ENCODE data around the gene WARS2.
"Not testable (repeated sequence)": the region's sequence is repeated elsewhere in the genome, so short reads cannot be mapped to it uniquely, and the experiment has no call there.

The WARS2 gene

DNA sequence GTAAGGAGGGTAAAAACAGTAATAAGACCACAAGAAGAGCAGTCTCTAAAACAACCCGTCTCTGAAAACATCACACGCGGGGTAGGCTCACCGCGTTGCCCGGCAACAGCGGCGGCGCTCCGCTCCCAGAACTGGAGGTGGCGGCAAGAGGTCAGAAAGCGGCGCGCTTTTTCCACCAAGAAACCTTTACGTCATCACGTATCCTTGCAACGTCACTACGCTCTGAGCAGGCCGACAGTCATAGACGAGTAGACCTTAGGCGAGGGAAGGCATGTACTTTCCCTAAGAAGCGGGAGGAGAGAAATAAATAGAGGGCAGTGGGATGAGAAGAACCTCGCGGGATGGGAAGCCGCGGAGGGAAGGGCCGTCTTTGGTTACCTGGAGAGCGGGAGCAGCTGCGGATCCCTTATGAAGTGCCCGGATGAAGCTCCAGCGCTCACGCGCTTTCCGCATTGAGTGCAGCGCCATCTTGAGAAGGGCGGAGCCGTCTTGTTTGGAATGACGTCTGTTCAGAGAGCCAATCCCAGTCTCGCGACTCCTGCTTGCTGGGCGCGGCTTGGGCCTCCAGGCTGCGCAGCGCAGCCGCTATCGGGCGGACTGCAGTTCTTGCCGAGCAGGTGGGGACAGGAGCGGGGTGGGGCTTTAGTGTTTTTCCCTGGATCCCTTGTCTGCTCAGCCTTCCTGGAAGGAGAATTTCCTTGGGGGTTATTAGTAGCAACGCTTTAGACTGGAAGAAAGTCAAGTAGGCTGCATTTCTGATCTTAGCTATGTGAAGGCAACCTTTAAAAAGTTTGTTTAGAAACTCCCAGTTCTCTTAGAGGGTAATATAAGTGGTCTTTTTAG, at the start of gene WARS2:
TSS of gene WARS2 (minus strand) at position 477 of the 843 bp plus-strand sequence. CDS start at position 468, 9 bp downstream.
- DNase-seq, result peak; percentile 92

DNA sequence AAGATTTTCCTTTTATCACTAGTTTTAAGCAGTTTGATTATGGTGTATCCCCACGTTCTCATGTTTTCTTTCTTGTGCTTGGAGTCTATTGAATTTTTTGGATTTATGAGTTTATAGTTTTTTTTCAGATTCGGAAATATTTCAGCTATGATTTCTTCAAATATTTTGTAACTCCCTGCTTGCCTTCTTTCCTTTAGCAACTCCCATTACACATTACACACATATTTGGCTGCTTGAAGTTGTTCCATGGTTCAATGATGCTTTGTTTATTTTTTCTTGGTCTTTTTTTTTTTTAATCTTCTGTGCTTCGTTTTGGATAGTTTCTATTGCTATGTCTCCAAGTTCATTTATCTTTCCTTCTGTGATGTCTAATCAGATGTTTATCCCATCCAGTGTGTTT, 48.5 kb upstream of the WARS2 start:
- DNase-seq, result no peak

DNA sequence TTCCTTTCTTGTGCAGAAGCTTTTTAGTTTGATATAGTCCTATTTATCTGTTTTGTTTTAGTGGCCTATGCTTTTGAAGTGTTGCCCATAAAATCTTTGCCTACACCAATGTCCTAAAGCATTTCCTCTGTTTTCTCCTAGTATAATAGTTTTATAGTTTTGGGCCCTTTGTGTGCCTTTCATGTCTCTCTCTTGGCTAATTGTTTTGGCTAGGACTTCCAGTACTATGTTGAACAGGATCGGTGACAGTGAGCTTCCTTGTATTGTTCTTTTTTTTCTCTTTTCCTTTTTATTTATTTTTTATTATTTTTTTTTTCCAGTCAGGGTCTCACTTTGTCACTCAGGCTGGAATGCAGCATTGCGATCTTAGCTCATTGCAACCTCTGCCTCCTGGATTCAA, 47.0 kb upstream of the WARS2 start:
- DNase-seq, result no peak

DNA sequence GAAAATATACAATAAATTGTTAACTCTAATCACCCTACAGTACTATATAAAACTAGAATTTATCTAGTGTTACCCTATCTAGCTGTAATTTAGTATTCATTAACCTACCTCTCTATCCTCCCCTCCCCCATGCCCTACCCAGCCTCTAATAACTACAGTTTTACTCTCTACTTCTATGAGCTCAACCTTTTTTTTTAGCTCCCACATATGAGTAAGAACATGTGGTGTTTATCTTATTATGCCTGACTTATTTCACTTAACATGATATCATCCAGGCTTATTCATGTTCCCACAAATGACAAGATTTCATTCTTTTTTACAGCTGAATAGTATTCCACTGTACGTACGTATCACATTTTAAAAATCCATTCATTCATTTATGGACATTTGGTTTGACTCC, 46.0 kb upstream of the WARS2 start:
- no peak for DNase-seq

DNA sequence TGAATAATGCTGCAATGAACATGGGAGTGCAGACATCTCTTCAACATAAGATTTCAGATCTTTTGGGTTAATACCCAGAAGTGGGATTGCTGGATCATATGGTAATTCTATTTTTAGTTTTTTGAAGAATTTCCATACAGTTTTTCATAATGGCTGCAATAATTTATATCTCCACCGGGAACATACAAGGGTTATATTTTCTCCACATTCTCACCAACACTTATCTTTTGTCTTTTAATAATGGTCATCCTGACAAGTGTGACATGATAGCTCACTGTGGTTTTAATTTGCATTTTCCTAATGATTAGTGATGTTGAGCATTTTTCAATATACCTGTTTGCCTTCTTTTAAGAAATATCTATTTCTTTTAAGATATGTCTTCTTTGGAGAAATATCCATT, 44.5 kb upstream of the WARS2 start:
- DNase-seq, result no peak

DNA sequence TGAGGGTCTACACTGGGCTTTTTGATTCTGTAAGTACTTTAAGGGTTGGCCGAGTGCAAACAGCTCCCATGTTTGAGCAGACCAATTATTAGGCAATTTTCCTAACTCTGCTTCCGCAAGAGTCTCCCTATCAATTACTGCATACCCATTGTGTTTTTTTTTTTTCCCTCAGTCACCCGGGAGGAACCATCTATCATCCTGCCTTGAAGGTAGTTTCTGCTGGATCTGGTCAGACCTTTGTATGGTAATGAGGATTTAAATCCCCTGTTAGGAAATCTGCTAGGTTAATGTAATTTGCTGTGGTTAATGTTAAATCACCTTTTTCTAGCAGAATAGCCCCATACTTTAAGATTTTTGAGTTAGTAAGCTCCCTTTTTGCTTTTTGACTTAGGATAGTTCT, 40.8 kb upstream of the WARS2 start:
- no peak for DNase-seq

DNA sequence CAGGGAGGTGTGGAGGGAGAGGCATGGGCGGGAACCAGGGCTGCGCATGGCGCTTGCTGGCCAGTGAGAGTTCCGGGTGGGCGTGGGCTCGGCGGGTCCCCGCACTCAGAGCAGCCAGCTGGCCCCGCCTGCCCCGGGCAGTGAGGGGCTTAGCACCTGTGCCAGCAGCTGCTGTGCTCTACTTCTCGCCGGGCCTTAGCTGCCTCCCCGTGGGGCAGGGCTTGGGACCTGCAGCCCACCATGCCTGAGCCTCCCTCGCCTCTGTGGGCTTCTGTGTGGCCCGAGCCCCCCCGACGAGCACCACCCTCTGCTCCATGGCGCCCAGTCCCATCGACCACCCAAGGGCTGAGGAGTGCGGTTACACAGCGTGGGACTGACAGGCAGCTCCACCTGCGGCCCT, 38.6 kb upstream of the WARS2 start:
- no peak for DNase-seq

DNA sequence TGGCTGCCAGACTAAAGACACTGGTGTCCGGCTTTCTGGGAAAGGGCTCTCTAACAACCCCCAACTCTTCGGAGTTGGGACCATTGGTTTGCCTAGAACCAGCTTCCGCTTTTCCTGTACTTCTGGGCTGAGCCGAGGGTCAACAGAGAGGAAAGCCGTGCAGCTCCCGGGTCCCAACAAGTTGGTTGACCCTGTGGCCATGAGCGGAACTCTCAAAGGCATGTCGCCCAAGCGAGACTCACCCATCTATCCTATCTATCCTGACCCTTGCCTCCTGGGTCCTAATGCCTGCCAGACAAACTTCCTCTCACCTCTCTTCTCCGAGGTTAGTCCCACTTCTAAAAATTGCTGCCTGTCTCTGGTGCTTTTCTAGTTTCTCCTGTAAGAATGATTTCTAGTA, 32.5 kb upstream of the WARS2 start:
- not testable (repeated sequence) for DNase-seq

DNA sequence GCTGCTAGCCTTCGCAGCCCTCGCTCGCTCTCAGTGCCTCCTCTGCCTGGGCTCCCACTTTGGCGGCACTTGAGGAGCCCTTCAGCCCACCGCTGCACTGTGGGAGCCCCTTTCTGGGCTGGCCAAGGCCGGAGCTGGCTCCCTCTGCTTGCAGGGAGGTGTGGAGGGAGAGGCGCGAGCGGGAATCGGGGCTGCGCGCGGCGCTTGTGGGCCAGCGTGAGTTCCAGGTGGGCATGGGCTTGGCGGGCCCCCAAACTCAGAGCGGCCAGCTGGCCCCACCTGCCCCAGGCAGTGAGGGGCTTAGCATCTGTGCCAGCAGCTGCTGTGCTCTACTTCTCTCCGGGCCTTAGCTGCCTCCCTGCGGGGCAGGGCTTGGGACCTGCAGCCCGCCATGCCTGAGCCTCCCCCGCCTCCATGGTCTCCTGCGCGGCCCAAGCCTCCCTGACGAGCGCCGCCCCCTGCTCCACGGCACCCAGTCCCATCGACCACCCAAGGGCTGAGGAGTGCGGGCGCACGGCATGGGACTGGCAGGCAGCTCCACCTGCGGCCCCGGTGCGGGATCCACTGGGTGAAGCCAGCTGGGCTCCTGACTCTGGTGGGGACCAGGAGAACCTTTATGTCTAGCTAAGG, 31.0 kb upstream of the WARS2 start:
- not testable (repeated sequence) for DNase-seq

DNA sequence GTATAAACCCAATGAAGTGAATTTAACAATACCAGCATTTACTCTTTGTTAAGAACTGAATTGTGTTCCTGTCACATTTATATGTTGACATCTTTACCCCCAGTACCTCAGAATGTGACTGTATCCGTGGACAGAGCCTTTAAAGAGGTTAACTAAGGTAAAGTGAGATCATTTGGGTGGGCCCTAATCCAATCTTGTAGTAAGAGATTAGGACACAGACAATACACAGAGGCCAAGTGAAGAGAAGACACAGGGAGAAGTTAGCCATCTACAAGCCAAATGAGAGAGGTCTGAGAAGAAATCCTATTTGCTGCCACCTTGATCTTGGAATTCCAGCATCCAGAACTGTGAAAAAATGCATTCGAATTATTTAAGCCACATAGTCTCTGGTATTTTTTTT, 22.9 kb upstream of the WARS2 start:
- no peak for DNase-seq

DNA sequence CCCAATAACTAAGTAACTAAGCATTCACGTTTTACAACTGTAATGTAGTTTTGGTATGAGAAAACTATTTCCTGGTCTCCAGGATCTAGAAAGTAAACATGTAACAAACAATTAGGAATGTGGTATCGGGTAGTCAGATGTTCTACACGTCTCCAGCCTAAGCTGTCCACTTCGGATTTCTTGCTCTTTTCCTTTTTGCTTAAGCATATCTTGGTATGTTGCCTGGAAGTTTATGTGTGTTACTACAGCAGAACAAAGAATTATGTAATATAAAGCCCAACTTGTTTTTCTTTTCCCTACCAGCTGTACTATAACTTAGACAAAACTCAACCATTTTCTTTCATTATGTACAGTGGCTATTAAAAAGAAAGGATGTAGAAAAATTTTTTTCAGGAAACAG, 20.4 kb upstream of the WARS2 start:
- no peak for DNase-seq

DNA sequence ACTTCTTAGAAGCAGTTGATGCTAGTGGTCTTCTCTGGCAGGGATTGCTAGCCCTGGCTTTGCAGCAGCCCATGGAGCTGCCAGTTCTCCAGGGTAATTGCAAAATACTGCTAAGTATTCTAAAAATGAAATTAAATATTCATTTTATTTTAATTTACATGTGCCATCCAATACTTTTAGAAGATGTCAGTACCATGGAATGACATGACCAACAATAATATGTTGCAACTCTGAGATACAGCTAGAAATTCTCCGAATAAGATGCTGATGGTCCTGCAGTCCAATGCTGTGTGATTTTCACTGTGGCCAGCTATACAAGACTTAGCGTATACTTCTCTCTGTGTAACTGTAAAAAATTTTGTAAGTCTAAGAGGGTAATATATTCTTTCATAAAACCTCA, 20.0 kb upstream of the WARS2 start:
- no peak for DNase-seq

DNA sequence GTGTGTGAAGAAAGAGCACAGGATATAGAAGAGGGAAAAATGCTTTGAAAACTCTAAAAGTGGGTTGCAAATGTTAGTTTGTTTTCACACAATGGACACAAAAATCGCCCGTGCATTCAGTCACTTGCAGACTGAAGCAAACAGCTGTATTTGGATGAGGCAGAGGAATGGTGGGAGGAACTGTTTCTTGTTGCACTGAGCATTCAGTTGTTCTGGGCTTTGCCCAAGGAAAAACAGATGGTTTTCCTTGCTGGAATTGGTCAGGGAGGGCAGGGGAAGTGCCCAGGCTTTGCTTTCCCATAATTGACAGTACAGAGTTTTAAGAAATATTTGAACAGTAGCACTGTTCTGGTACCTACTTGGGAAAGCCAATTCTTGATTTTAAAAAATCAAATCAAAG, 19.5 kb upstream of the WARS2 start:
- DNase-seq, result no peak

DNA sequence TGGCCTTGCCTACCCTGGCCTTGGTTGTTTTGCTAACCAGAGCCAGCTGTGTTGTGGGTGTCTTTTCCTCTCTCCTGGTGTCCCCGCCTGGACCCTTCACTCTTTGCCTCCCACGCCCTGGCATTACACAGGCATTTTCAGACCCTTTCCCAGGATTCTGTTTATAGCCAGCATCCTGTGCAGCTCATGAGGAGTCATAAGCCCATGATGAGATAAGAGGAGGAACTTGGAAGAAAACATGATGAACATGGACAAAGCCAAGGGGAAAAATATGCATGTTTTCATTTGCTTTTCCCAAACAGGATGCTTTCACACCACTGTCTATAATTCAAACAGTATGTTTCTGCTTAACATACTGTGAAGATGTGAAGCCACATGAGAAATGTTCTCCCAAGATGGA, 18.7 kb upstream of the WARS2 start:
- DNase-seq, result no peak

DNA sequence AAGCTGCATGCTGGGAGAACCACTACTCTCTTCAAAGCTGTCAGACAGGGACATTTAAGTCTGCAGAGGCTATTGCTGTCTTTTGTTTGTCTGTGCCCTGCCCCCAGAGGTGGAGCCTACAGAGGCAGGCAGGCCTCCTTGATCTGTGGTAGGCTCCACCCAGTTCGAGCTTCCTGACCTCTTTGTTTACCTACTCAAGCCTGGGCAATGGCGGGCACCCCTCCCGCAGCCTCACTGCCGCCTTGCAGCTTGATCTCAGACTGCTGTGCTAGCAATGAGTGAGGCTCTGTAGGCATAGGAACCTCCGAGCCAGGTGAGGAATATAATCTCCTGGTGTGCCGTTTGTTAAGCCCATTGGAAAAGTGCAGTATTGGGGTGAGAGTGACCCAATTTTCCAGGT, 16.3 kb upstream of the WARS2 start:
- DNase-seq, result not testable (repeated sequence)

DNA sequence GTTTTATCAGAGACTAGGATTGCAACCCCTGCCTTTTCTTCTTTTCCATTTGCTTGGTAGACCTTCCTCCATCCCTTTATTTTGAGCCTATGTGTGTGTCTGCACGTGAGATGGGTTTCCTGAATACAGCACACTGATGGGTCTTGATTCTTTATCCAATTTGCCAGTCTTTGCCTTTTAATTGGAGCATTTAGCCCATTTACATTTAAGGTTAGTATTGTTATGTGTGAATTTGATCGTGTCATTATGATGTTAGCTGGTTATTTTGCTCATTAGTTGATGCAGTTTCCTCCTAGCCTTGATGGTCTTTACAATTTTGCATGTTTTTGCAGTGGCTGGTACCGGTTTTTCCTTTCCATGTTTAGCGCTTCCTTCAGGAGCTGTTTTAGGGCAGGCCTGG, 14.6 kb upstream of the WARS2 start:
- DNase-seq, result not testable (repeated sequence)

DNA sequence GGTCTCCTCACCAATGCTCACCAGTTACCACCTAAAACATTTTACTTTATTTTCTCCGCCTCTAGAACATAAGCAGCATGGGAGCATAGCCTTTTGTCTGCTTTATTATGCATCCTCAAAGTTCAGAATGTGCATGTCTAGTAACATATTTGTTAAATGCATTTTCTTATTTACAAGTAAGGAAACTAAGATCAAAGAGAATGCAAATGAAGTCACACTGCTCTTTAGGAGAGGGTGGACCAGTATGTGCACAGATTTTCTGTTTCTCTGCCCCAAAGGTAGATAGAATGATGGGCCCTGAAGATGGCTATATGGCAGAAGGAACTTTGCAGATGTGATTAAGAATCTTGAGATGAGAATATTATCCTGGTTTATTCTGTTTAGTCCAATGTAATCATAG, 9.7 kb upstream of the WARS2 start:
- DNase-seq, result no peak

DNA sequence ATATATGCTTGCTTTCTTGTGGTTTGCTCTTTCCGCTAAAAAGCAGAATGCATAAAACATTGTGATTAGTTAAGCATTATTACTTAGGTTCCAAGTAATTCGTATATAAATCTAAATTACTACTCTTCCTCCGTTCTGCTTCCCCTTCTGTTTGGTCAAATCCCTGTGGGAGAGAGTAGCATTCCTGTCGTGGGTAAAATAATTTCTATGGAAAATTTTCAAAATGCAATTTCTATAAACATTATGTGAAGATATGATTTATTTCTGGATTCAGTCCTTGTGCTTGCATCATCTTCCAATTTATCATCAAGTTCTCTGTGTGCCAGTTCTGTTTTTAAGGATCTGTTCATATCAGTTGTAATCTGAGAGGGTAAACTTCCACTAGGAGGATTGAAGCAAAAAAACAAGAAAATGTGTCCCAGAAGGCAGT, 7.2 kb upstream of the WARS2 start:
- no peak for DNase-seq

DNA sequence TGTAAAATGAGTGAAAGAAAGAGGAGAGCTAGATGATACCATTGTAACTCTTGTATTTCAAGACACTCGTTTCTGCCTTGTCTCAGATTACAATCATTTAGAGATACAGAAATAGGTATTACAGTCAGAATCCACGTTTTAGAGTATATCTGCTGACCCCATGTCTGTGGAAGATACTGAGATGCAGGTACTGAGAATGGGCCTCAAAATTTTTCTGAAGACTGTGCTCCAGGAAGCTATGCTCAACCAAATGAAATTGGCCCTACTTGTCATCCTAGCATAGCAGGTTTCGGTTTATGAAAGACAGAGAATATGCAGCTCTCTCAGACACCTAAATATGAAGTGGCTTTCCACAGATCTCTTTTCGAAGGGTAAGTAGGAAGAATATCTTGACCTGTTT, 6.0 kb upstream of the WARS2 start:
- no peak for DNase-seq

DNA sequence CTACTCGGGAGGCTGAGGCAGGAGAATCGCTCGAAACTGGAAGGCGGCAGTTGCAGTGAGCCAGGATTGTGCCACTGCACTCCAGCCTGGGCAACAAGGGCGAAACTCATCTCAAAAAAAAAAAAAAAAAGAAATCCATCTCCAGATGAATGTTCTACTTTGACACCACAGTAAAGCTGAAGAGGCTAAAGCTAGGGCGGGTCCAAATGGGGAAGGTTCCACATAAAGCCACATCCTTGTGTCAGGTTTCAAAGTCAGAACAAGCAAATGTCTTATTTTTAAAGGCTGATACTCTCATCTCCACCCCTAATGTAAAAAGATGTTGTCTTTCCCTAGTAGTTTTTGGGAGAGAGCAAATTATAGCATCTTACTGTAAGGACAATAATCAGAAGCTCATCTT, 4.4 kb upstream of the WARS2 start:
- no peak for DNase-seq

DNA sequence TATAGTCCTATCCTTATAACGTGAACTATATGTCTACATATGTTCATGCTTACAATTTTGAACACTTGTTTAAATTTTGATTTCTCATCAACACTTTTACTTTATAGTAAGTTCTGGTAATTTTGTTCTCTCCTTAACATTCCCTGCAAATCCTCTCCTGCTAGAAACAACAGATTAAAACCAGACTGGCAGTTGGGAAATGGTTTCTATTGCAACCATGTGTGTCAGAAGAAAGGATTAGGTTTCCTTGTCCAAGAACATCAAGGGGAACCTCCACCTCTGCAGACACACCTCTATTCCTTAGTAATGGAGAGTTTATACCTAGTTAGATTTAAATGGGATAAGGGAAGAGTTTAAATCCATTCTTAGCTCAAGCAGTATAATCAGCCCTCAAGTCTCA, 3.3 kb upstream of the WARS2 start:
- DNase-seq, result no peak

DNA sequence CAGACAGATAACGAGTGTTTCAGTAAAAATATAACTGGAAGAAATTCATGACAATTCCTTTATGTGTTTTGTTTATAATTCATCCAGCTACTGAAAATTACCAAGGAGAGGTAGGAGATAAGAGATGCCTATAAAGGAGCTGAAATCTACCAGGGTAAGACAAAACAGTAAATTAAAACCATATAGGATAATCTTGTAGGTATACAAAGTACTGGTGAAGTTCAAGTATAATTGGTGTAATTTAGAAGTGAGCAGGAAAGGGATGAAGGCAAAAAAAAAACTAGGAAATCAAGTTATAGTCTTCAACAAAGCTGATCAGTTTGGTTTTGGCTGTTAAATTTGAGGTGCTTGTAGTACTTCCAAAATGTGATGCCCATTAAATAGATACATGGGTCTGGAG, 1.2 kb upstream of the WARS2 start:
- DNase-seq, result no peak

DNA sequence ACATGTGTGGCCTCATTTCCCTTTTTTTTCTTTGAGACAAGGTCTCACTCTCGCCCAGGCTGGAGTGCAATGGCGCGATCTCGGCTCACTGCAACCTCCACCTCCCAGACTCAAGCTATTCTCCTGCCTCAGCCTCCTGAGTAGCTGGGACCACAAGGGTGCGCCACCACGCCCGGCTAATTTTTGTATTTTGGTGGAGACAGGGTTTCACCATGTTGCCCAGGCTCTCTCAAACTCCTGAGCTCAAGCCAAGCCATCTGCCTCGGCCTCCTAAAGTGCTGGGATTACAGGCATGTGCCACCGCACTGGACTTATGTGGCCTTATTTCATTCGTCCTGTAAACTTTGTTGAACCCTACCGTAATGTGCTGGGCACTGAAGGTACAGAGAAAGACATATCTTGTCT, 569 bp upstream of the WARS2 start:
- peak; percentile 66 for DNase-seq

DNA sequence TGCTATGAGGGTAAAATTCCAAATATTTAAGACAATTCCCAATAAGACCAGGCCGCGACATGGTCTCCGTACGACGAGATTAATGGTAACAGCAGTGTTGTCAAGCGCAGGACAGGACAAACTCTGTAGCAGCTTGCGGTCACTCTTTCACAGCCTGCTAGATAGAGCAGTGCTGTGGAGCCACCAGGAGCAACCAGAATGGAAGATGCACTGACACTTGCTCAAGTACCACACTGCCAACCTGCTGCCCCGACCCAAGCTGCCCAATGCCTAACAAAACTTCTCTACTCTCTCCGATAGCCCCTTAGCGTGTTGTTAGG, 636 bp downstream of the WARS2 start:
- no peak for DNase-seq

DNA sequence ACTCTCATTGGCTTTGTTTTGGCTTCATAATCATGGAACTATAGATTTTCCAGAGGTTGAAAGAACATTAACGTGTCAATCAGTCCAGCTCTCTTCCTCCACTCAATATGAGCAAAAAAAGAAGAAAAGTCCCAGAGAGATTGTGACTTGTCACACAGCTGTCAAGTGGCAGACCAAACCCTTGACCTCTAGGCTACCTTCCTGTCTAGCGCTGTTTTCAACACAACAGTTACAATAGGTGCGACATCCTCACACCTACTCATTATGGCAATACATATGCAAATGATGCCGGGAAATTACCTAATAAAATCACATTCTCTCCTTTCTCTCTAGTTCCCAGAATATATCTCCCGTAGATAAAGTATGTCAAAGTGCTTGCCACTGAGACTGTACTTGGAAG, 1.1 kb downstream of the WARS2 start:
- peak; percentile 27 for DNase-seq

Measured in stimulated activated CD8-positive, alpha-beta memory T cell treated with anti-CD3 and anti-CD28 coated beads, Interleukin-4, amount 100 ng/mL, for 48 hours (primary cell).